ENCODE measurements around the gene ADI1.

Gene ADI1

DNA sequence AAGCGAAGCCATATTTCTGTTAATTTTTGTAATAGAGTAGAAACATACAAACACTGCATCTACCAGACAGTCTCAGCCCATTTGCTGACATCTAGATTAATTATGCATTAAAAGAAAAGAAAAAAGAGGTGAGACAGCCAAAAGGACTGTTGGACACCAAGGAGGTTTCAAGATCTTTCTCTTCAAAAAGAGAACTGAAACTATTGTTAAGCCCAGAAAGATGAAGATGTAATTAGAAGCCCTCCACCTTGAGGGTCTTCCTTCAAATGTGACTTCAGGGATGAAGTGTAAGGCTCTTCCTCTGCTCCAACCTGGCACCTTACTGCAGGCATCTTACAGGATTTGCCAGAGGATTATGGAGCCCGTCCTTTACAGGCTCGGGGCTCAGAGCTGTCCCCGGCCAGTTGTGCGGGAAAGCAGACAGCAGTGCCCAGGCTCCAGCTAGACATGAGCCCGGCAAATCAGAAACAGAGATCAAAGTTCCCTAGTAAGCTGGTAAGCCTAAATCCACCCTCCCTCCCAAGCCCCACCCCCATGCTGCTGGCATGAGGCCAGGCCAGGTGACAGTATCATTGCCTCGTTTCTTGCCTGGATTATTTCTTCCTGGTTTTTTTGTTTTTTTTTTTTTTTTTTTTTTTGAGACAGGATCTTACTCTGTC is 38.9 kb downstream of the ADI1 start:
- no peak for DNase-seq (ENCODE audit: low read depth)

DNA sequence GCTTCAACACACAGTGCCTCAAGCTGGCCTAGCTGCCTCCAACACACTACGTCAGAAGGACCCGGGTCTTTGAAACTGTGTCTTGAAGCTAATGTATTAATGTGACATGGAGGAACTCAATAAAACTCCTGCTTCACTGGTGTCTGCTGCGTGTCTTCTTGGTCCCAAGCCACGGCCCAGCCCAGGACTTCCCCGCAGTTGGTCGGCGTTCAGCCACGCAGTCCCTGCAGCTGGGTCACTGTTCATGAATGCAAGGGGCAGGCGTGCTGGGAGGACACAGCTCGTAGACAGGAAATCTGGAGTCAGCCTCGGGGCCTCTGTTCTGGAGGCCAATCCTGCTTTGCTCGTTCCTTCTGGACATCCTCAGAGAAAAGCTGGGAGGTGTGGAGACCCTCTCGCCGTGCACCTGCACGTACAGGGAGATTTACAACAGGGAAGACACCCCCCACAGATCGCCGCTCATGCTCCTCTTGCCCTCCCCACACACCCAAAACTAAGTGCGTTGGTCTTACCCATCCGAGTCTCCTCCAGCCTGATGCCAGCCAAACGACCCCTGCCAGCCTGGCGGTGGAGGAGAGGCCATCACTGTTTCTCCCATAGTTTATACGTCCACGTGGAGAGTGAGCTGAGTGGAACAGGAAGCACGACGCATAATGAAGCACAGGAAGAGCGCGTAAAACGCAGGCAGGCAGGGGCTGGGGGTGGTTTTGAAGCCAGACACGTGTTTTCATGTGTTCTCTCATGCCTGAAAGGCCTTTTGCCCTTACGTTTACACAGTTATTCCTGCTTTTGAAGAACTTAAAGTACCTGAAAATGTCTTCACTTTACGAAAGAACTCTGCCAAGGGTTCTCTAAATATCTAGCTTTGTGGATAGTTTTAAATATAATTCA is 39.7 kb downstream of the ADI1 start:
- no peak for DNase-seq (ENCODE audit: low read depth)

DNA sequence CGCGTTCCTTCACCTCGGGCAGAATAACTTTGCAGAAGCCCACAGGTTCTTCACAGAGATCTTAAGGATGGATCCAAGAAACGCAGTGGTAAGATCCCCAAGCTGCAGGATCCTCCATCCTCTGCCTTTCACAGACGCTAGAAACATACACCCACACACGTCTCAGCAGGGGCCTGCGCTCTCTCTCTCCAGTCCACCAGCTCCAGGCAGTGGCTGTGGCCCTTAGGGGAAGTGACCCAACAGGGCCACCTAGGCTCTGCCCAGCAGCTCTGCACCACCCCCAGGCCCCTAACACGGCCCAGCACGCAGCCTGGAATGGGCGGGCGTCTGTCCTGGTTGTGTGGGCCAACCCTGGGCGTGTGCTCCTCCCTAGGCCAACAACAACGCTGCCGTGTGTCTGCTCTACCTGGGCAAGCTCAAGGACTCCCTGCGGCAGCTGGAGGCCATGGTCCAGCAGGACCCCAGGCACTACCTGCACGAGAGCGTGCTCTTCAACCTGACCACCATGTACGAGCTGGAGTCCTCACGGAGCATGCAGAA is 40.4 kb downstream of the ADI1 start:
- no peak for DNase-seq (ENCODE audit: low read depth)

DNA sequence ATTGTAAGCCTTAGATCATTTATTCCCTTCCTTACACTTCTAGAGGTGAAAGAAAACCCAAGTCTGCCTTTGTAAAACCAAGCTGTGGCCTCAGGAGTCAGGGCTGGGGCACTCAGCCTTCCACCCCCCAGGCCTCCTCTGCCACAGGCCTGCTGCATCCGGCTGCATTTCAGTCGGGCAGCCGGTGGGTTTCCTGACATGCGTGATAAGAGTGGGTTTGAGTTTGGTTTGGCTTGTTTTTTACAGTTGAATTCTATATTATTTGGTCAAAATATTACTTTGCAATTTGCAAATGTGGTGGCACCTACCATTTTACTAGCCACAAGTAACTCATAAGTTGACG is 42.4 kb downstream of the ADI1 start:
- no peak for DNase-seq (ENCODE audit: low read depth)

DNA sequence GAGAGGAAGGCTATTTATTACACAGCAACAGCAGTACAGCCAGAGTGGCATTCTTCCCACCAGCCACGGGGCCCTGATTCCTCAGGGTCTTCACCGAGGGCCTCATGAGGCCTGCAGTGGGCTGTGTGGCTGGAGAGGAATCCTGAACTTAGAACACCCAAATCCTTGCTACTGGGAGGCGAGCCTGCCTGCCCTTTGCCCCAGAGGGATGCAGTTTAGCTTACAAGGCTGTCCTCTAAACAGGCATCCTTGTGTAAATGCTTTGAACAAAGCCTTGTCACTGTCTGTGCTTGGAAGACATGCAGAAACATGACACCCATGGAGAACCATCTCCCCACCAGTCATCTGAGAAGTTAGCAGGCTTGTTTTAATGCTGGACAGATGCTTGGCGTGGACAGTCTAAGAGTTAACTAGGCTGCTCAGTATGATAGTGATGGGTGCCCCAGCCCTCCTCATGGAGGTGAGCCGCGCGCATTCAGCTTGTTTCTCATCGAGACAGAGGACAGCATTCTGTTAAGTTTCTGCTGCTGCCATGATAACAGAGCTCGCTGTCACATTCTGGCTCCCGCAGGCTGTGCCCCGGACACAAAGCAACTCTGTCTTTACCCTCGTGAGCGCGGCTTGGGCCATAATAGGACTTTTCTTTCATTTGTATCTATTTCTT is 42.9 kb downstream of the ADI1 start:
- peak; percentile 43 for DNase-seq (ENCODE audit: low read depth)

DNA sequence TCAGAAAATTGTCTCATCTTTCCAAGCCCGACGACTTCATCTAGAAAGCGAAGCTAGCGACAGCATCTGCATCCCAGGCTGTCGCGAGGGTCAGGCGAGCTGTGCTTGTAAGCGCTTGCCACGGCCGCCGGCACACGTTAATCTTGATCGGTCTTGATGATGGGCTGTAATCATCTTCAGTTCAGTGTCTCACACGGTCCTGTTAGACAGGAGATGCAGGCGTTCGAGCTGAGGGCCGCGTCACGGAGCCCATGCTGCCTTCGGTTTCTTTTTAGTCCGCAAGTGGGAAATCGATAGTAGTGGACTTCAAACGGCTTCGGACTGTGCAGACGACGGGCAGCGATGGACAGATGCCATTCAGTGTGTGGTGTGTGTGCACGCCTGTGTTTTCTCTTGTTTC is 43.6 kb downstream of the ADI1 start:
- no peak for DNase-seq (ENCODE audit: low read depth)

DNA sequence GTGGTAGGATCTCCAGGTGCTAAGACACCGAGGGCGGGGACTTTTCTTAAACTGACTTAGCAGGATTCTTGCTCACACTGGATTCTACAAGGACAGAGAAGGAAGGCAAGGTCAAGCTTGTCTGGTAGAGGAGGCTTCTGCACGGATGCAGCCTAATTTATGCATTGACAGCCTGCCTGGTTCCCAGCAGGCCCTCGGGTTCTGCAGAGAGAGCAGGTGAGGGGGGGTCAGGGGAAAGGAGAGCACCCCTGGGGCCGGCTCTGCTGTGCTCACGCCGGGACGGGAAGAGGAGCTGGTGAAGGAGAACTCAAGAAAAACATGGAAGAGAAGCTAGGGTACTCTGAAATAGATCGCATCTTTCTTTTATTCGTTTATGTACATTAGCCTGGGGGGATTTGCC is 46.4 kb downstream of the ADI1 start:
- DNase-seq (ENCODE audit: low read depth): no peak

DNA sequence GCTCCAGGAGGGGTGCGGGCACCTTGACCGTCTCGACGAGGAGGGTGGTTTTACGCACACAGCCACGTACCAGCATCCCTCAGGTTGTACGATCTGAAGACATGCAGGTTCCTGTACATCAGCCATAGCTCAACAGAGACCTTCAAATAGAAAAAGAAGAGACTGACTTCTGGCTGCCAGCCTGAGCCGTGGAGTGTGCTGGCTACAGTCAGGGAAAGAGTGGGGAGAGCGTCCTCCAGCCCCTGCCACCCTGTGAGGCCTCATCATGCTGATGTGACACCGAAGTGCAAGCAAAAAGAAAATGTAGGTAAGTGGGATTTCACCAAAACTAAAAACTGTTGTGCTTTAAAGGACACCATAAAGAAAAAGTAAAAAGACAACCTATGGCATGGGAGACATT is 47.0 kb downstream of the ADI1 start:
- DNase-seq (ENCODE audit: low read depth): no peak

DNA sequence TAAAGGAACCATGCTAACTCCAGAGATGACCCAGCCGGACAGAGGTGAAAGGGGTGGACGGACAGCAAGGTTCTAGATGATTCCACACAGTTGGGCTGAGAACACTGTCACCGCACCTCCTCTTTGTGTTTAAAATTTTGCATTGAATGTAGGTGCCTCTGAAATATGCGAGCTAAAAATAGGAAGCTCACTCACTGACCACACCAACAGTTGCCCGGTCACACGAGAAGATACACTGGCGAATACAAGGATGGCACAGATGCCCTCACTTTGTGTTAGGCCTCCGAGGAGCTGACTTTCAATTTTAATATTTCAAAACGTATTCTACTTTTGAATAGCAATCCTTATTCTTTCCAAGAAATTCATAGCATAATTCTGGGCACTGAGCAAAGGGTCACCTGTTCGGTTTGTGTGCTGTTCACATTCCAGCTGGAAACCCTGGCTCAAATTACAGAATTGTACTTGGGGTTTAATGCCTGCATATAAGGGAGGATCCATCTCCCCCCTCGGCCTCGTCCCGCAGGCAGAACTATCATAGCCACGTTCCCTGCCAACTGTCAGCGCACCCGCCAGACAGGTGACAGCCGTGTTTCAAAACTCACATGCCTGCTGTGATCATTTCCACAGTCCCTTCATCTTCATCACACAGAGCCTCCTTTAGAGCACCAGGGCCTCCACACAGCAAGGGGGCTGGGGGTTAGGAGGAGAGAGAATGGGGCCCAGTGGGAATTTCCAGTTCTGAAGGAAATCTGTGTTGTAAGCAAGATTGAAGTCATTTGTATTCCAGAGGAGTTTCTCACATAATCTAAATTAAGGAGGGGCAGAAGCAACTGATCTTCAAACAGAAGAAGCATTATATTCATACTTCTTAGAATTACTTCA is 48.2 kb downstream of the ADI1 start:
- DNase-seq (ENCODE audit: low read depth): no peak

DNA sequence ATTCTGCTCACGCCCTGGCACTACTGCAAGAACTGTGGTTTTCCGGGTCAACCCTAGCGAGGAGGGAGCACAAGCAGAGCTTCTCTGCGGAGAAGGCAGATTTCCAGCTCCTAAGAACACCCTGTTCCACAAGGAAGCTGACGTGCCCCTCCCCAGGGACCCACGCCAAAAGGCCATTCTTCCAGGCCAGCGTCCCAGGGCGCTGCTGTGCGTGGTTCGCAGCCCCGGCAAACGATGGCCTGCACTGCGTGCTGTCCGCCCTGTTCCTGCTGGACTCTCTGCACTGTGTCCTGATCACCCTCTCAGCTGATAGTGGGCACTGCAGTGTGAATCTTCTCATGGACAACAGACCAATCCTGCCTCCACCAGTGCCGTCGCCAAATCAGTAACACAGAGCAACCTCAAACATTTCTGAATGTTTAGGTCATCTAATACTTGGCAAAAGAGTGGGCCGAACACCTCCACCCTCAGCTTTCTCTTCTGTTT is 49.1 kb downstream of the ADI1 start:
- peak; percentile 92 for DNase-seq (ENCODE audit: low read depth)

DNA sequence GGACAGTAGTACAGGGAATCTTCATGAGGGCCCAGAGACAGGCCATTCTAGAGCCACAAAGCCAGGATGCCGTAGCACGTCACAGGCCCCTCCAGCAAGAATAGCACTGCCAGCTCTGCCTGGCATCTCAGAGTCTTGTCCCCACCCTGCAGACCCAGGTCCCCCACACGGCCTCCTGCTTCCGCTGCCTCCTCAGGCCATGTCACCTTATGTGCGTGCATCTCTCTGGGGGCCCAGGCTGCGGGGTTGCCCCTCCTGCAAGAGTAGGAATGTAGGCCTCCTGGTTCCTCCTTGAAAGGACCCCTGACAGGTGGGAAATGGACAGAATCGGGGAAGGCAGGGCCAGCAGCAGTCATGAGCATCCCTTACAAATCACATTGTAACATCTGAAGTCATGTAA is 49.8 kb downstream of the ADI1 start:
- no peak for DNase-seq (ENCODE audit: low read depth)

DNA sequence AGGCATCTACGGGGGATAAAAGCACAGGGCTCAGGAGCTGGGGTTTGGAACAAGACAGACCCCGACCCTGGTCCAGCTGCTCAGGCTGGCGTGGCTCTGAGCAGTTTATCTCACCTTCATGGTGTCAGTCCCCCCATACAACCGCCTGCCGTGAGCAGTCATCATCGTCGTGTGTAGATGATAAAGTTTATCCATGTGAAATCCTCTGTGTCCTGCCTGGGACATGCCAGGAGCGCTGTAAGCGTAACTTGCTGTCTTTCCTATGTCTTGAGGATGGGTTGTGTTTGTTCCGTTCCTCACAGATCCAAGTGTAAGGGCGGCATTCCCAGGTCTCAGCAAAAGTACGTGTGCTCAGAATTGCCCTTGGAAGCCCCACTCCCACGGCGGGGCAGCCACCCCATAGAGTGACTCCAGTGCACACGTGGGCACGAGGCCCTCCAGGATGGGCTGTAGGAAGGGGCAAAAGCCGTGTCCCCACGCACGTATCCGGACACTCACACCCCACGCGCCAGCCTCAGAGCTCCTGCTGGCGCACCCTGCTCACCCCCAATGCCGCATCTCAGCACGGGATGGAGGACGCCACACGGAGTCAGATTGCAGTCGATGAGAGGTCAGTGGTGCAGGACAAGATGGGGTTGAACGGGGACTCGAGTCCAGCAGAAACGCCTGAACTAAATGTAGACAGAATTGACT is 50.9 kb downstream of the ADI1 start:
- no peak for DNase-seq (ENCODE audit: low read depth)

DNA sequence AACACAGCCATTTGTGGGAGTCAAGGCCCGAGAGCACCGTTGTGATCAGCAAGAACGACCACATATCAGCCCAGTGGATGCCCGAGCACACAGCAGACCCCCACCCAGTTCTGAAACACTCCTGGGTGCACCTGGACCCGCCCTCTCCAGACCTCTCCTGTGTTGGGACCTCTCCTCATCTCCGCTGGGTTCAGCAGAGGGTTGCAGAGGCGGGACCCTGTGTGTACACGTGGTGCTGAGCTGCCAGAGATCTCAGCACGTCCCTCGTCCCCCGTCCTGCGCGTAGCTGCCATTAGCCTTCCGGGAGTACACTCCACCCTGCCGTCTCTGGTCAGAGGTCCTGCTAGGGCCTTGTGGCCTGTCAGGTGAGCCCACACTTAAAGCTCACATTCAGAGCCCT is 51.7 kb downstream of the ADI1 start:
- no peak for DNase-seq (ENCODE audit: low read depth)

DNA sequence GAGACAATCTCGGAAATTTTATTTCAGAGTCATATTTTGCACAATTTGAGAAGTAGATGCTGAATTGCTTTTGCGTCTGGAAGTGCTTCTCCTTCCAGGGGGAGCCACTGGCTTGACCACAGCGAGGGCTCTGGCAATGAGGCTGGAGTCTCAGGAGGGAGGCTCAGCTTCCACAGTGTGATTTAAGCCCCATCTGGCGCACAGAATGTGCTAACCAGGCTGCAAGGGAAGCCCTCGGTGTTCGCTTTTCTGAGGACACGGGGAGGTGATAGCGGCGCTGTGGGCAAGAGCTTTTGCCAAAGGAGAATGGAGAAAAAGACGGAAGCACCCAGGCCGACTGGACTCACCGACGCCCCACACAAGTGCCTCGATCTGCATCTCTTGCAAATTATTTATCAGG is 52.4 kb downstream of the ADI1 start:
- DNase-seq (ENCODE audit: low read depth): no peak

DNA sequence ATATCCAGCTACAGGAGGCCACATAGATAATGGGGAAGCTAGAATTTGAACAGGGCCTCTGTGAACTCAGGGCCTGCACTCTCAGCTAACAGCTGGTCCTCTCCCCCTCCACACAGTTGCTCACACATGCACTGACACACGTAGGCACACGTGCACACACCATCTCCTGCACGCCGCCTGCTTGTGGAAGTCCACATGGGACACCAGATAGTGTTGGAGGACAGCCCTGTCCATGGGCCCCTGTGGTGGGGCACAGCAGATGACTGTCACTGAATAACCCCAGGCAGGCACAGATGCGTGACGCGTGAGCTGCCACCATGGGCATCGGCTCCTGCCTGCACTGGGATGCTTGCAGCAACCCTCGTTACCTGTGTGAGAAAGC is 52.9 kb downstream of the ADI1 start:
- no peak for DNase-seq (ENCODE audit: low read depth)

DNA sequence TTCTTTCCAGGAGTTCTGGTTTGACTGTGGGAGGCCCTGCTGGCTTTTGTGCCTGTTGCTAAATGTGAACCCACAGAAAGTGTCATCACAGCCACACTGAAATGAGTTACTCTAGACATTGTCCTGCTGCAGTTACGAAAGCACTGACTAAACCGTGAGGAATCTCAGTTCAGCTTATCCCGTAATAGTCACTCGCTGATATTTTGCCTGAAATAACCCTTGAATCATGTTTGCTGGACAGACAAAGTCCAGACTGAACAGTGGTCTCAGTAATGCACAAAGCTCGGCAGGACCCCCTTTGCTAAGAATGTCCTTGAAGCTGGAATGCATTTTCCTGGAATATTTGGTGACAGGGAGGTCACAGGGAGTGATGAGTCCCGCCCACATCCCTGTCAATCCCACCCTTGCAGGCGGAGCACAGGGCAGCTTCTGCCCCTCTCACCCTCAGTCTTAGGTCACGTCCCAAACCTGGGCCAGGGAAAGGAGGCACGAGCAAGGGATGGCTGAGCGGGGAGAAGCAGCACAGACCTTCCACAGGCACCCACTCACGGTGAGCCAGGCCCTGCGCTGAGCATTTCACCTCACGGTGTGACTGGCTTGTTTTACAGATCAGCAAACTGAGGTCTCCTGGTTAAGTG is 53.4 kb downstream of the ADI1 start:
- DNase-seq (ENCODE audit: low read depth): peak; percentile 95

DNA sequence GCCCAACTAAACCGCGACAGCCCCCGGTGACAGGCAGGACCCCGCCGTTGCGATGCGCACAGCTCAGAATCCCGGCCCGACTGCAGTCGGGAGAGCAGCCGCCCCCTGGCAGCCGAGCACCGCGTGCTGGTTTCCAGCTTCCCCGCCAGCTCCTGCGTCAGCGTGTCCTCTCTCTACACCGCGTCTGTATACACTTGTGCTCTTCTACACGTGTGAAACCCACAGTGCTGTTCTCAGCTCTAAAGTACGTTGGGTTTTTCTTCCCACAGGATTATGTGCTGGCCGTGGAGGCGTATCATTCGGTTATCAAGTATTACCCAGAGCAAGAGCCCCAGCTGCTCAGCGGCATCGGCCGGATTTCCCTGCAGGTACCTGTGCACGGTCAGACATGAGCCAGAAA is 54.0 kb downstream of the ADI1 start:
- DNase-seq (ENCODE audit: low read depth): no peak

DNA sequence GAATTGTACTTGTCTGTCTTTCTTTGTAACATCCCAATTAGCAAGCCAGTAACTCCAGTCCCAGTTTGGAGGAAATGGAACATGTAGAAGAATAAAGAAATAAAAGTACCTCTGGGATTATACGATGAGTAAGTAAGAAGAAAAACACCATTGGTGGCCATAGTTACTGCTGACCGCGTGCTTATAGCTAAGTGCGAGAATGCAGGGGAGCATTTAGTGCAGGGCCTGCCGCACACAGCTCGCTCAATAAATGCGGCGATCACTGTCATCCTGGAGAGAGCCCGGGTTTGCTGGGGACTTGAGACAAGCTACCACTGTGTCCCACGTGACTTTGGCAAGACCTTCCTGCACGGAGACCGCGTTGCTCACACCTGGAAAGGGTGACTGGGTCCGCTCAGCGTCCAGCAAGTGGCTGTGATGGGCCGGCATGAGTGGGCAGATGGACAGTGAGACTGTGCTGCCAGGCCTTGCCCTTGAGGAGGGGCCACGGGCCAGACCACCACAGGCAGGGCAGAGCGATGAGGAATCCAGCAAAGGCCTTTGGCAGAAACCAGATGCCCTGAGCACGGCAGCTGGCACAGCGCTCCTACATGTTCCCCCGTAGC is 54.8 kb downstream of the ADI1 start:
- DNase-seq (ENCODE audit: low read depth): no peak

DNA sequence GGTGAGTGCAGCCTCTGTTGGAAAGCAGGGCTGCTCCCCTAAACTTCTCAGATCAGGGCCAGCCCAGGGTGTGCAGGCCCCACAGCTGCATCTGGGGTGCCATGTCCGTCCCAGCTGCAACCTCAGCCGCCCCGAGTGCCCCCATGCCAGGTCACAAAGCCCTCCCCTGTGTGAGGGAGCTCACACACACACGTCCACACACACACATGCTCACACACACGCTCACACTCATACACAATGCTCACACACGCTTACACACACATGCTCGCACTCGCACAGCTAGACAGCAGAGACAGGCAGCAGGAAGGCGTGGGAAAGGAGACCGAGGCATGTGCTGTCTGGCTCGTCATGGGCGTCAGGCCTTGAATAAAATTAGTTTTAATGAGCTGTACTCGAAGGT is 55.4 kb downstream of the ADI1 start:
- no peak for DNase-seq (ENCODE audit: low read depth)

DNA sequence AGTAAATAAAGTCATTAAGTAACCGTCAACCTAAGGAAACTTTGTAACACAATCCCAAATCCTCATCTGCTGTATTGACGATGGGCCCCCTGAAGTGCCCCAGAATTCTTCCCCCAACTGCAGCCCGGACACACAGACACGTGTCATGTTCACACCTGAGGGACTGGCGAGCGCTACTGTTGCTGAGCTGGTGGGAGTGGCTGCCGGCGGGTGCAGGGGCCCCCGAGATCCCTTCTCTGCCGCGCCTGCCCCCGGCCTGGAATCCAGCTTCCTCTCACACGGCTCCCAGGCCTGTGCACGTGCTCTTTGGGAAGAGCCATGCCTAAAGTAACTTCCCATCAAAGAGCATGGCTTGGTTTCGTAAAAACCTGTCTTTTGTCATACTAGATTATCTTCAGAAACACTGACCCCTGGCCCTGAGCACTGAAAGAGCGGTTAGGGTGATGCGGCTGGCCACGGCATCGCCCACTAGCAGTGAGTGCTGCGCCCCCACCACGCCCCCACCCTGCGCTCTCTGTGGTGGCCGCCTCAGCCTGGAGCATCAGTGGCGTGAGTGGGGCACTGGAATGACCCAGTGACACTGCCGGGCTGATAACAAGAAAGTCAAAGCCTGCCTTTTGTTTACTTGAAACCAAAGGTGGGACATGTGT is 56.0 kb downstream of the ADI1 start:
- no peak for DNase-seq (ENCODE audit: low read depth)

All from EH (cell line).